Liver (tissue), 9 donors: Measurements from ENCODE around the gene AQP9. TPM values are rescaled to one million over a fixed set of nuclear protein-coding genes. Genes with fewer than 3 reads are reported as not detected.

Source experiments
- DNase-seq: peaks from one replicate; pipeline ENCODE4 v3.0.0-alpha.2; 2017; ENCODE audit warnings: low spot score
- H3K27ac ChIP-seq, 2 donors: one replicate each; pipeline ENCODE4 v1.7.0; 2013; ENCODE audit warnings: inconsistent platforms in 2 of 2, low read length in 2 of 2, control low read depth in 1 of 2, low read depth in 1 of 2, mild to moderate bottlenecking in 1 of 2
- H3K27me3 ChIP-seq, 4 donors: one replicate each; pipeline versions ENCODE4 v1.6.1 to v1.7.0; 2013; ENCODE audit warnings: low read length in 3 of 4, inconsistent platforms in 1 of 4, mild to moderate bottlenecking in 1 of 4, moderate library complexity in 1 of 4; ENCODE audit not compliant: control insufficient read depth in 4 of 4, insufficient read depth in 4 of 4
- H3K36me3 ChIP-seq, 4 donors: one replicate each; pipeline versions ENCODE4 v1.6.1 to v1.7.0; 2013; ENCODE audit warnings: low read length in 3 of 4, mild to moderate bottlenecking in 3 of 4, low read depth in 1 of 4, moderate library complexity in 1 of 4; ENCODE audit not compliant: control insufficient read depth in 4 of 4, insufficient read depth in 3 of 4
- H3K4me1 ChIP-seq, 4 donors: one replicate each; pipeline versions ENCODE4 v1.6.1 to v1.7.0; 2013; ENCODE audit warnings: low read length in 3 of 4, mild to moderate bottlenecking in 3 of 4, moderate library complexity in 1 of 4; ENCODE audit not compliant: control insufficient read depth in 4 of 4, insufficient read depth in 4 of 4
- H3K4me3 ChIP-seq, 3 donors: one replicate each; pipeline versions ENCODE4 v1.6.1 to v1.7.0; 2013; ENCODE audit warnings: low read length in 3 of 3, control low read depth in 1 of 3, low read depth in 1 of 3, mild to moderate bottlenecking in 1 of 3
- H3K9ac ChIP-seq, 2 donors: one replicate each; pipeline ENCODE4 v1.7.0; 2013; ENCODE audit warnings: low read length in 2 of 2, mild to moderate bottlenecking in 2 of 2, moderate library complexity in 2 of 2, control low read depth in 1 of 2, low read depth in 1 of 2
- H3K9me3 ChIP-seq, 4 donors: one replicate each; pipeline versions ENCODE4 v1.6.1 to v1.7.0; 2013; ENCODE audit warnings: low read length in 3 of 4; ENCODE audit not compliant: control insufficient read depth in 4 of 4
- FOXA1 ChIP-seq: IDR thresholded peaks from 2 replicates; pipeline ENCODE4 v1.6.1; 2016; ENCODE audit warnings: antibody characterized with exemption
- FOXA2 ChIP-seq: IDR thresholded peaks from 2 replicates; pipeline ENCODE4 v1.6.1; 2016; ENCODE audit warnings: antibody characterized with exemption
- GABPA ChIP-seq, 2 donors: IDR thresholded peaks in 1 of 2; conservative IDR thresholded peaks in 1 of 2; 2 replicates each; pipeline ENCODE4 v1.6.1; 2016; ENCODE audit warnings: antibody characterized with exemption in 2 of 2, mild to moderate bottlenecking in 1 of 2, moderate library complexity in 1 of 2
- JUND ChIP-seq, 2 donors: IDR thresholded peaks; 2 replicates each; pipeline ENCODE4 v1.6.1; 2016; ENCODE audit warnings: antibody characterized with exemption in 2 of 2
- MAX ChIP-seq: IDR thresholded peaks from 2 replicates; pipeline ENCODE4 v1.6.1; 2016; ENCODE audit warnings: antibody characterized with exemption
- NR2F2 ChIP-seq: IDR thresholded peaks from 2 replicates; pipeline ENCODE4 v1.6.1; 2016; ENCODE audit warnings: antibody characterized with exemption
- RAD21 ChIP-seq, 2 donors: IDR thresholded peaks; 2 replicates each; pipeline ENCODE4 v1.6.1; 2016; ENCODE audit warnings: antibody characterized with exemption in 2 of 2, mild to moderate bottlenecking in 2 of 2
- REST ChIP-seq: IDR thresholded peaks from 2 replicates; pipeline ENCODE4 v1.6.1; 2016; ENCODE audit warnings: antibody characterized with exemption, mild to moderate bottlenecking
- RXRA ChIP-seq, 2 donors: IDR thresholded peaks; 2 replicates each; pipeline ENCODE4 v1.6.1; 2017 to 2018; ENCODE audit warnings: antibody characterized with exemption in 2 of 2, mild to moderate bottlenecking in 1 of 2
- SP1 ChIP-seq: IDR thresholded peaks from 2 replicates; pipeline ENCODE4 v1.6.1; 2018; ENCODE audit warnings: antibody characterized with exemption, mild to moderate bottlenecking
- TAF1 ChIP-seq: conservative IDR thresholded peaks from 2 replicates; pipeline ENCODE4 v1.6.1; 2016; ENCODE audit warnings: antibody characterized with exemption, mild to moderate bottlenecking
- YY1 ChIP-seq: IDR thresholded peaks from 2 replicates; pipeline ENCODE4 v1.6.1; 2016; ENCODE audit warnings: antibody characterized with exemption, mild to moderate bottlenecking
- WGBS: extraction: QIAGEN DNeasy Blood & Tissue Kit; methylation state at CpG from one replicate; pipeline ENCODE4 v1.1.7; 2013; 5-methylcytosine and 5-hydroxymethylcytosine counted together
- polyA plus RNA-seq, 2 donors: library from polyadenylated mRNA; stranded (reverse) in 1 of 2; unstranded in 1 of 2; fragments of 200-250 nt in 1 of 2; fragments of >200 nt in 1 of 2; fragmentation: Nextera tagmentation in 1 of 2; extraction: Ambion mirVana in 1 of 2; gene quantifications; one replicate each; pipeline versions ENCODE4 v1.2.1 to v1.2.3, GENCODE V29; 2013 to 2015
- total RNA-seq, 2 donors: library from RNA; depleted of rRNA; stranded (reverse); fragments of >200 nt; gene quantifications; one replicate each; pipeline ENCODE4 v1.2.3, GENCODE V29; 2014
- TF ChIP-seq, protein P1 (sequence below): fragments of 150-350 bp; IDR thresholded peaks from 2 replicates; pipeline ENCODE4 v1.5.1; 2017; ENCODE audit warnings: improper control_type of control experiment, low read depth, low read length; ENCODE audit not compliant: missing input control
- TF ChIP-seq, protein P2 (sequence below): IDR thresholded peaks from 2 replicates; pipeline ENCODE4 v1.6.1; 2016; ENCODE audit warnings: antibody characterized with exemption
- donor health status: healthy.
- donor health status: healthy.
- donor health status: healthy.
- donor health status: healthy.
- donor health status: healthy.

The AQP9 gene
- total and polyA plus RNA-seq, 4 donors, result 1.4 to 111 (median 86.6) TPM

DNA sequence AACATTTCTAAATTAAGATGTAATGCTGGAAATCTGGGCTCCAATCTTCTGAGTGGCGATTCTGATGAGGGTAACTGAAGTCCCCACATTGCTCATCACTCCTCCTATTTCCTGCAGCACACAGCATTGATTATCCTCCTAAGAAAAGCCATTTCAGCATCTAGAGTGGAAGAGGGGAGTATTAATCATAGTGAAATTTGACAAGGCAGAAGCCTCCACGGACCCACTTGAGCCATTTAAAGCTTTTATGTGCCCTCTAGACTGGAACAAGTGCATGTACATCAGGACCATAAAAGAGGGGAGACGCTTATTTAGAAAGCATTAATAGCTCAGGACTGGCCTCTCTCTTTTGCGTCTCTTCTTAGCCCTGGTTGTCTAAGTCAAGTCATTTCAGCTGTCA, 25.8 kb downstream of the AQP9 start:
- no peak overlapping the region for H3K9ac ChIP-seq
- 85% methylated on average over 4 of the region's 4 CpGs for WGBS
- peaks cover 0 to 29% (median 13%) of the 10 kb centered on the region in 4 donors for H3K4me1 ChIP-seq
- no peak overlapping the region for H3K4me3 ChIP-seq
- H3K27ac ChIP-seq, result no peak overlapping the region
- H3K9me3 ChIP-seq, result no peaks in the 10 kb centered on the region
- DNase-seq, result no peak
- H3K27me3 ChIP-seq, result no peaks in the 10 kb centered on the region
- TF ChIP-seq GABPA (IDR thresholded peaks at IDR 0.05 in 1 of 2, conservative IDR thresholded peaks at IDR 0.05 in 1 of 2) (no peak), MAX (no peak), RXRA (IDR thresholded peaks at IDR 0.05) (no peak), YY1 (no peak), JUND (IDR thresholded peaks at IDR 0.05) (no peak), NR2F2 (no peak), SP1 (no peak), FOXA1 (no peak), REST (no peak), TAF1 (no peak), RAD21 (IDR thresholded peaks at IDR 0.05) (no peak)
- TF ChIP-seq, protein P1, sequence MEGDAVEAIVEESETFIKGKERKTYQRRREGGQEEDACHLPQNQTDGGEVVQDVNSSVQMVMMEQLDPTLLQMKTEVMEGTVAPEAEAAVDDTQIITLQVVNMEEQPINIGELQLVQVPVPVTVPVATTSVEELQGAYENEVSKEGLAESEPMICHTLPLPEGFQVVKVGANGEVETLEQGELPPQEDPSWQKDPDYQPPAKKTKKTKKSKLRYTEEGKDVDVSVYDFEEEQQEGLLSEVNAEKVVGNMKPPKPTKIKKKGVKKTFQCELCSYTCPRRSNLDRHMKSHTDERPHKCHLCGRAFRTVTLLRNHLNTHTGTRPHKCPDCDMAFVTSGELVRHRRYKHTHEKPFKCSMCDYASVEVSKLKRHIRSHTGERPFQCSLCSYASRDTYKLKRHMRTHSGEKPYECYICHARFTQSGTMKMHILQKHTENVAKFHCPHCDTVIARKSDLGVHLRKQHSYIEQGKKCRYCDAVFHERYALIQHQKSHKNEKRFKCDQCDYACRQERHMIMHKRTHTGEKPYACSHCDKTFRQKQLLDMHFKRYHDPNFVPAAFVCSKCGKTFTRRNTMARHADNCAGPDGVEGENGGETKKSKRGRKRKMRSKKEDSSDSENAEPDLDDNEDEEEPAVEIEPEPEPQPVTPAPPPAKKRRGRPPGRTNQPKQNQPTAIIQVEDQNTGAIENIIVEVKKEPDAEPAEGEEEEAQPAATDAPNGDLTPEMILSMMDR, result no peak
- TF ChIP-seq, protein P2, sequence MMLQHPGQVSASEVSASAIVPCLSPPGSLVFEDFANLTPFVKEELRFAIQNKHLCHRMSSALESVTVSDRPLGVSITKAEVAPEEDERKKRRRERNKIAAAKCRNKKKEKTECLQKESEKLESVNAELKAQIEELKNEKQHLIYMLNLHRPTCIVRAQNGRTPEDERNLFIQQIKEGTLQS, result no peak
- peaks cover 3 to 32% (median 20%) of the 10 kb centered on the region in 4 donors for H3K36me3 ChIP-seq

GRCh38 chr15:58164926-58165325, 26.7 kb downstream of the AQP9 start:
- H3K9me3 ChIP-seq, result no peaks in the 10 kb centered on the region
- no peak for DNase-seq
- H3K4me3 ChIP-seq, result no peak overlapping the region
- peaks cover 0 to 22% (median 8%) of the 10 kb centered on the region in 4 donors for H3K4me1 ChIP-seq
- no peak overlapping the region for H3K9ac ChIP-seq
- 88% methylated on average over 1 of the region's 1 CpG for WGBS
- peaks cover 3 to 41% (median 27%) of the 10 kb centered on the region in 4 donors for H3K36me3 ChIP-seq
- no peak overlapping the region for H3K27ac ChIP-seq
- no peaks in the 10 kb centered on the region for H3K27me3 ChIP-seq
- no peak for TF ChIP-seq NR2F2
- TF ChIP-seq FOXA2, result no peak
- no peak for TF ChIP-seq RAD21 (IDR thresholded peaks at IDR 0.05)
- no peak for TF ChIP-seq FOXA1
- TF ChIP-seq REST, result no peak
